HG03432 (cell line): ENCODE data around the gene EIF4B.
"Not testable (repeated sequence)": the region's sequence is repeated elsewhere in the genome, so short reads cannot be mapped to it uniquely, and the experiment has no call there.

Experiments used
- ATAC-seq: cut with Tn5 transposase; IDR thresholded peaks from one replicate; pipeline ENCODE4 v1.9.1; 2021; ENCODE audit warnings: mild to moderate bottlenecking, moderate library complexity; ENCODE audit not compliant: unreplicated experiment

The EIF4B gene, protein sequence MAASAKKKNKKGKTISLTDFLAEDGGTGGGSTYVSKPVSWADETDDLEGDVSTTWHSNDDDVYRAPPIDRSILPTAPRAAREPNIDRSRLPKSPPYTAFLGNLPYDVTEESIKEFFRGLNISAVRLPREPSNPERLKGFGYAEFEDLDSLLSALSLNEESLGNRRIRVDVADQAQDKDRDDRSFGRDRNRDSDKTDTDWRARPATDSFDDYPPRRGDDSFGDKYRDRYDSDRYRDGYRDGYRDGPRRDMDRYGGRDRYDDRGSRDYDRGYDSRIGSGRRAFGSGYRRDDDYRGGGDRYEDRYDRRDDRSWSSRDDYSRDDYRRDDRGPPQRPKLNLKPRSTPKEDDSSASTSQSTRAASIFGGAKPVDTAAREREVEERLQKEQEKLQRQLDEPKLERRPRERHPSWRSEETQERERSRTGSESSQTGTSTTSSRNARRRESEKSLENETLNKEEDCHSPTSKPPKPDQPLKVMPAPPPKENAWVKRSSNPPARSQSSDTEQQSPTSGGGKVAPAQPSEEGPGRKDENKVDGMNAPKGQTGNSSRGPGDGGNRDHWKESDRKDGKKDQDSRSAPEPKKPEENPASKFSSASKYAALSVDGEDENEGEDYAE

DNA sequence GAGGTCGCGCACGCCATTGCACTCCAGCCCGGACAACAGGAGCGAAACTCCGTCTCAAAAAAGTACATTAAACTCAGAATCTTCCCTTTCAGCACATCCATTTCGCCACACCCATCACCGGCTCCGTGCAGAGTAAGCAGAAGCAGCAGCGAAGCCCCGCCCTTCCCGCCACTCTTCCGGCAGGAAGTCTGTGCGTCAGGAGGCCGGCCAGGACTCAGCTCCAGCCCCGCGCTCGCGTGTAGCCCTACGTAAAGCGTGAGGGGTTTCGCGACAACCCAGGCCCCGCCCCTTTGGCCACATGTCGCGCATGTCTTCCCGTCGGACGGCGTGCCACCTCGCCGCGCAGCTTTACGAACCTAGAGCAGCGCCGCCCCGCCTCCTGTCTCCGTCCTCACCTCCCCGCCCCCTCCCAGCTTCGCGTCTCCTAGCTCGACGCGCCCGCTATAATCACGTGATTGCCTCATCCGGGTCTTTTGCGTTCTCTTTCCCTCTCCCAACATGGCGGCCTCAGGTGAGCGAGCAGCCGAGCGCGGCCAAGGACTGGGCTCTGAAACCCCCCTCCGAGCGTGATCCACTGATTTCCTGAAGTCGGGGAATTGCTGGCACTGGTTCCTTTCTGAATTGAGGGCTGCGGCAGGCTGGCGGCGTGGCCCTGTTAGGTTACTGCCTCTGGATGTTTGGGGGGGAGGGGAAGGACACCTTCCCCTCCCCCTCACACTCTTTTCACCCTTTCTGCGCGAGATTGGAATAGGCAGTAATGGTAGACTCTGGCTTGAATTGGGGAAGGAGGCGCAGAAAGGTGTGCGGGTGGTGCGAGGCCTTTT, at the start of gene EIF4B:
Gene EIF4B, plus strand, starts transcription at position 471 of the 824 bp plus-strand sequence. Its CDS starts 28 bp downstream, at position 499.
- ATAC-seq: peak; percentile 87

DNA sequence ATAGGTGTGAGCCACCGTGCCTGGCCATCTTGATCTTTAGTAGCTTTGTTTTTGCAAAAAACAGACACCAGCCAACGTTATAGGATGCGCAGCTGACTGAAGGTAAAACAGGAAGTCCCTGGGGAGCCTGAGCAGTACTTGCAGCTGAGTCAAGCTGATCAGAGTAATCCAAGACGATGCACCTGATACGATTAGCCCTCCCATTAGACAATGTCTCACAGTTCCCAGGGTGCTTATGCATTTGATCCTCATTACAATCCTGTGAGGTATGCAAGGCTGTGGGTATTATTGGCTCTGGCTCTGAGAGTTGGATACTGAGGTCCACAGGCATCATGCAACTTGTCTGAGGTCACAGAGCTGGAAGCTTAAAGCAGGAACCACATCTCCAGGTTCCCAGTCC, 49.3 kb upstream of the EIF4B start:
- no peak for ATAC-seq

DNA sequence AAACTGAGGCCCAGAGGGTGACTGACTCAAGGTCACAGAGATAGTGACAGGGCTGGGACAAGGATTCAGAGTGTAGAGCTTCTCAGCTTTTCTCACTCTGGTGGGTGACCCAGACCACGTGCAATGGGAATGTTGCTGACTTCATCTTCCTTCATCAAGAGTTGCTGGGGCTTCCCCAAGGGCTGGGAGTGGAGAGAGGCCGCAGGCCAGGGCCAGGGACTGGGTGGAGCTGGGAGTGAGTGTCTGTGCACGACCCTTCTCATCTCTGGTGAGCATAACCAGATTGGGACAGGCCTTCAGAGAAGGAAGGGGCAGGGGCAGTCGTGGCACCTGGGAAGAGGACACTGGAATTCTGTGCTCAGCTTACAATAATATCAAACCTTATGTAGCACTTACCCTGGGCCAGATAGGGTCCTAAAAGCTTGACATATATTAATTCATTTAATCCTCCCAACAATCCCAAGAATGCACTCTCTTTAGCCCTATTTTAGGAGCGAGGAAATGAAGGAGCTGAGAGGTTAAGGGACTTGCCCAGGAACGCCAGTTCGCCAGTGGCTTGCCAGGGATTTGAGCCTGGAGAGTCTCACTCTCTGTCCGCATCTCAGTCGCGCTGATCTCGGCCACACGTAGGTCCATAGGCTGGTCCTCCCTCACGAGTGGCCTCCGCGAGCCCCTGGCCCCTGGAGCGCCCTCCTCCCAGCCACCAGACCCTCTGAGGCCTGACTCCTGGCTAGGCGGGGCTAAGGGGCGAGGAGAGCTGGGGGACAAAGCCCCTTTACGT, 41.5 kb upstream of the EIF4B start:
- no peak for ATAC-seq

DNA sequence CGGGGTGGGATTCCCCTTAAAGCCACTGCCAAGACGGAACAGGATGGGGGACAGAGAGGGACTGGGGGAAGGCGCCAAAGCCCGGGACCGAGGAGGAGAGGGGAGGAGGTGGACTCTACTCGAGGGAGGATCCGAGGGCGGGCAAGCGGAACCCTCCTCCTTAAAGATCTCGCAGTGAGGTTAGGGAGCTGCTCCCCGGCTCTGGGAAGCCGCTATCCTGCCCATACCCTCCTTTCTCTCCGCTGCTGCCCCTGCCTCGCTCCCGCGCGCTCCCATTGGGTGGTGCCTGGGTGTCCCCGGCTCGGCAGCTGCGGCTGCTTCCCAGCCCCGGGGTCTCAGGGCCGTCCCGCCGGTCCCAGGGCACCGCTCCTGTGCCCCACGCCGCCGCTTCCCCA, 40.9 kb upstream of the EIF4B start:
- ATAC-seq: no peak

DNA sequence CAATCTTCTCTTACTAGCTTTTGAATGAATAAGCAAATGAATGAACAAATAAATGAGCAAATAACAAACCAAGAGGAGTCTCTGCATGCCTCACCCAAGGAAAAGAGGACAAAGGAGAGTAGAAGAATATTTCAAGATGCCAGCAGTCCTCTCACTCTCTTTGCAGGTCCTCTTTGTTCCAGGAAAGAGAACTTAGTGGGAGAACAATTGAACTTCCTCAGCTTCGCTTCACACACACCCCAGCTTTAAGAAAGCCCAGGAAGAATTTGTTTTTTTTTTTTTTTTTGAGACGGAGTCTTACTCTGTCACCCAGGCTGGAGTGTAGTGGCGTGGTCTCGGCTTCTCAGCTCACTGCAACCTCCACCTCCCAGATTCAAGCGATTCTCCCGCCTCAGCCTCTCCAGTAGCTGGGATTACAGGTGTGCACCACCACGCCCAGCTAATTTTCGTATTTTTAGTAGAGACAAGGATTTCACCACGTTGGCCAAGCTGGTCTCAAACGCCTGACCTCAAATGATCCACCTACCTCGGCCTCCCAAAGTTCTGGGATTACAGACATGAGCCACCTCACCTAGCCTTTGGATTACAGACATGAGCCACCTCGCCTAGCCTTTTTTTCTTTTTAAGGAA, 37.0 kb upstream of the EIF4B start:
- no peak for ATAC-seq

DNA sequence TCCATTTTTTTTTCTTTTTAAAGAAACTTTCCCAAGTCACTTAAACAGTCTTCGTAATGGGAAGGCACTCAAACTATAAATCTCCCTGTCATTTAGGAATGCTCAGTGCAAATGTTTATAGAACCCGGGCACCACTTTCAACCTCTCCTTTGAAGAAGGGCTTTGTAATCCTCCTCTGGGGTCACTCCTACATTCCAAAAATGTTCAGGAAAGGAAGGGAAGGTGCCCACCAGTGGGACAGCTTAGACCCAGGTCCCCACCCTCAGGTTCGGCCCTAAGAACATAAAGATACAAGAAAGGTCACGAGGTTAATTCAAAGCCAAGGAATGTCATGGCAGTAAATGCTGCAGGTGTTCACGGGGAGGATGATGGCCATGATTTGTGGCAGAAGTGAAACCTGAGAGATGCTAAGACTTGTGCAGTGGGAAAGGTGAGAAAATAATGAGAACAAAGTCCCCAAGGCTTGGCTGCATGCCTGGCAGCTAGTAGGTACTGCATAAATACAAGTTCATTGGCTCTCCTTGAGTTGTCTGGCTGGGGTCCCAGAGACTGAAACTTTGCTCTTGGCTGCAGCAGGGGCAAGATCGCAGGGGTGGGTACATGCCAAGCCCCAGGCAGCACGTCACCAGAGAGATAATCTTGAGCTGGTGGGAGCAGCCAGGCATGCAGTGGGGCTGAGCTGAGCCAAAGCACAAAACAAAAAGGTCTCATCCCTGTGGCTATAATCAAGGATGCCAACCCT, 36.3 kb upstream of the EIF4B start:
- ATAC-seq: no peak

DNA sequence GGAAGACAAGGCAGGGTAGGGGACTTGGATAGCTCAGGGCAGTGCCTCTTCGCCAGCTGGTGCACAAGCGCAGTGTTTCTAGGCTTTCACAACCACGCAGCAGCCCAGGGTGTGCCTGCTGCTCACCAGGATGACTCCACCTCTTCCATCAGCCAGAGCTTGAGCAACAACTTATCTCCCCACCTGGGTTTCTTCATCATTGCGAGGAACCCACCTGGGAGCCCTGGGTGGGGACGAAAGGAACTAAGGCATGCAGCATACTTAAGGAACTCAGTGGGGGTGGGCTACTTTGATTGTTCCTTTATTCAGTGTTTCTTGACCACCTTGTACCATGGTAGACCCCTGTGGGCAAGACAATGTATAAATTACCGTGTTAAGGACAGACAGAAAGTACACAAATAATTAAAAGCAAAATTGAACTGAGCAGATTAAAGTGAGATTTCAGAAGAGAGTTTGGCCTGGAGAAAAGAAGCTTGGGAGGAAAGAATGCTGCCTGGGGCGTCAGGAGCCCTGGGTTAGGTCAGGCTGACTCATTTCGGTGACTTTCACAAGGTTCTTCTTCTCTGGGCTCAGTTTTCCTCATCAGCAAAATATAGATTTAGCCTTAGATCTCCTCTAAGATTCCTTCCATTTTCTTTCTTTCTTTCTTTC, 34.5 kb upstream of the EIF4B start:
- ATAC-seq: no peak

DNA sequence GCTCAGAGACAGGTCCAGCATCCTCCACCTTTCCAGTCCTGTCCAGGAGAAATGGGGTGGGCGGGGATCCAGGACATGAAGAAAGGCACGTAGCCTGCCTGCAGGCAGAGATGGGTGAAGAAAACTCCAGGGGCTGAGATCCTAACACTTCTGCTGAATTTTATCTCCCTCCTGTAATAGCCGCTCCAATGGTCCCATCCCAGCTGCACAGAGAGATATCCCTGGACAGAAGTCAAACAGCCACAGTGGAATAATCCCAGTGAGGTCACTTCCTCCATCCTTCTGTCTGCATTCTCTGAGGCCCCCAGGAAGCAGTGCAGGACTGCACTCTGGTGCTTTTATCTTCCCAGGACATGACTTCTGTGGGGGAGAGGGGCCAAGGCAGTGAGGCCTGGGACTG, 31.1 kb upstream of the EIF4B start:
- ATAC-seq: no peak

DNA sequence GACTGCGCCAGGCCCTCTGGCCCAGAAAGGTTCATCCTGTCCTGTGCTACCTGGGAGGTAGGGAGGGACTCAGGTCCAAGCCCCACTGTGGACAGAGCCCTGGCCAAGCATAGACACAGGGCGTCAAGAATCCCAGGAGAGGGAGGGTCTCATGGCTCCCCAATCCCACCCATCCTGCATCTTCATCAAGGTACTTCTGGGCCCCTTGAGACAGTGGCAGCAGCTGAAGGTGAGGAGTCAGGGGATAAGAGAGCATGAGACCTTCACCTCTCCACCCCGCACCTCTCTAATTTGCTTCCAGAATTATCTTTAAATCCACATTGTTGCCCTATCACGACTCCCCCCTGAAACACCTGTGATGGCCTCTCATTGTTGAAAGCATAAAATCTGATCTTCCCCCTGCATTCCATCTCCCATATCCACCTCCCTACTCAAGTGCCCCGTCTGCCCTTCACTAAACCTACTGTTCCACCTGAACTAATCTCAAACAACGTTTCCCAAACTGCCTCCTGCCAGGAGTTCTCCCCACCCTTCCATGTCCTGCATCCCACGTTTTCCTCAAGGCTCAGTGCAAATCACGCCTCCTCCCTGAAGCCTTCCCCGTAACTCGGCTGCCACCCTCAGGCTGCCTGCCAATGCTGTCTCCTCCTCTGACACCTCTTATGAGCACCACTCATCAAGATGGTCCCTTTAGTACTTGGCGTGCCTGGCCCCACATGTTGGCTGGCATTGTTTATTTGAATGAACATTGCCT, 30.3 kb upstream of the EIF4B start:
- no peak for ATAC-seq

DNA sequence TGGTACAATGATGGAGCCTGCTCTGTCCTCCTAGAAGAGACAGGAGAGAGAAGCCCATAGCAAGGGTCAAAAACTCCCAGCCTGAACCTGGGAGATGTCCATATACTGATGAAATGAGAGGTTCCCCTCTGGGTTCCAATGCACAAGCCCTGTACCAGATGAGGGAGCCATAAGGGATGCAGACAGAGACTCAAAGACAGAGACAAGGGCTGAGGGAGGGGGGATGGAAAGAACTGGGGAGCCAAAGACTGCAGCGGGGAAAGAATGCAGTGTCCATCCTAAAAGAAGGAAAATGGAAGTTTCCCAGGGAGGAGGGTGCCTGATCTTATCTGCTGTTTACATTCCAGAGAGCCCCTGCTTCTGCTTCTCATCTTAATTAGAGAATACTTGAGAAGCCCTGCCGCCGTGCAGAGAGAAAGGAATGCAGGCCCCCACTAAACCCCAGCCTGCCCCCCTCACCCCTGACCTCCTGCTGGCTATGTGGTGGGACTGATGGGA, 29.6 kb upstream of the EIF4B start:
- ATAC-seq: no peak

DNA sequence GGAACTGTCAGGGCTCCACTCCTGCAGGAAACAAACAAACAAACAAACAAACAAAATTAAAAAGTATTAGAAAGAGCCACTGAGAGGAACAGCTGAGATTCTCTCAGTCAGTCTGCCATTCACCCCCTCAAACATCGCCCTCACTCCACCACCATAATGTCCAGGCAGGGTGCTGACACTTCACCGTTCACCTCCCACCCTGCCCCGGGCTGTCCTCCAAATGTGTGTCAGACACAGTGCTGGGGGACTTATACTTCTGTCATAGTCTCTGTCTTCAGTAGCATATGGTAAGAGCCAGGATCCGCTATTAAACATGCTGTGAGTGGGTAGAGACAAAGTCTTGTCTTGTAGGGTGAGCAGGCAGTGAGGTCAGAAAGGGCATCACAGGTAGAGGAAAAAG, 29.1 kb upstream of the EIF4B start:
- ATAC-seq: no peak

DNA sequence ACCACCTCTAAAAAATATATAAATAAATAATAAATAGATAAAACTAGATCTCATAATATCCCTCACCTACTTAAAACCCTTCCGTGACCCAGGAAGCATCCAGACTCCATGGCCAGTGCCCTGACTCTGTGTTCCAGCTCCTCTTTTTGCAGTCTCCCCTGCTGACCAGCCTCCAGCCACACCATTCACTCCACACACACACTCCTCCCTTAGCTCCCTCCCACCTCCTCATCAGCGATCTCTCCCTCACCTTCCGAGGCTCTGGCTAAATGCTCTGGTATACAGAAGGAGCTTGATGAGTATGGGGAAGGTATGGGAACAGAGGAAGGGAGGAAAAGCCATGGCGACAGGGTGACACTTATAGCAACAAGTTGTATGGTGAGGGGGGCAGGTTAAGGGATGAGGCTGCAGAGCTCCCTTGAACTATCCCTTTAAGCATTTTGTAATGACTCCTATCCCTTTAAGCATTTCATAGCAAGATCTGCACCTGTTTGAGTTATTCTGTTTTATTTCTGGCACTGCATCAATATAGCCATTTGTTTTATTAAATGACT, 26.1 kb upstream of the EIF4B start:
- no peak for ATAC-seq

DNA sequence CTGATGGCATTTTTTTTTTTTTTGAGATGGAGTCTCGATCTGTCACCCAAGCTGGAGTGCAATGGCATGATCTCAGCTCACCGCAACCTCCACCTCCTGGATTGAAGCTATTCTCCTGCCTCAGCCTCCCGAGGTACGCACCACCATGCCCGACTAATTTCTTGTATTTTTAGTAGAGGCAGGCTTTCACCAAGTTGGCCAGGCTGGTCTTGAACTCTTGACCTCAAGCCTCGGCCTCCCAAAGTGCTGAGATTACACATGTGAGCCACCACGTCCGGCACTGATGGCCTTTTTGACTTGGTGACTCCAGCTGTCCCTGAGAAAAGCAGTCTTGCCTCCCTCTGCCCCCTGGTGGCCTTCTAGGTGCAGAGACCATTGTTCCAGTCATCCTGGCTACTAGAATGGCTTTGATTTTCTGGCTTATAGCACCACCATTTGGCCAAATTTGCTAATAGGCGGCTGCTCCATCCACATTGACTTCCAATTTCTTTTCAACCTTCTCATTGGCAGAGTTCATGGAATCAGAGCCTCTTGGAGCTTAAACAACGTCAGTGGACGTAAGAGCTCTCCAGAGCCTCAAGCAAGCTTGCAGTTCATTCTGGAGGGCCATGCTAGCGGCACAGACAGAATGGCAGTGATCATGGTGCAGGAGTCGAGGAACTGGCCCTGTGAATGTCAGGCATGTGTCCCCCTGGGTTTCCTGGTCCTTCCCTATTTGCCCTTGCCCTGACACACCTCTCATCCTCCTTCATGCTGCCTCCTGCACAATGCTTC, 25.4 kb upstream of the EIF4B start:
- peak; percentile 74 for ATAC-seq

DNA sequence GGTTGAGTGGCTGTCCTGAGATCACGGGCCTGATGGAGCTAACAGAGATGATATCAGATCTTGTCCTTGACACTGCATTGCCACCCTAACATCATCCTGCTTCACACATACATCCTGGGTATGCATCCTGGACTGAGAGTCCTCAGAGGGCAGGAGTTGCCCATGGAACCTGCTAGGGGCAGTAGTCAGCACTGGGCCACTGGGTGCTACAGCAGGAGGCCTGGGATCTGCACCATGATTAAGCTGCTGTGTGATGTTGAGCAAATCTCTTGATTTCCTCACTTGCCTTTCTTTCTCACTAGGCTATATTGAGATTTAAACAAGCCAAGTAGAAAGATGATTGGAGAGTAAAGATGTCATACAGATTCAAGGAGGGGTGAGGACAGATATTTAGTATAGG, 22.1 kb upstream of the EIF4B start:
- no peak for ATAC-seq

DNA sequence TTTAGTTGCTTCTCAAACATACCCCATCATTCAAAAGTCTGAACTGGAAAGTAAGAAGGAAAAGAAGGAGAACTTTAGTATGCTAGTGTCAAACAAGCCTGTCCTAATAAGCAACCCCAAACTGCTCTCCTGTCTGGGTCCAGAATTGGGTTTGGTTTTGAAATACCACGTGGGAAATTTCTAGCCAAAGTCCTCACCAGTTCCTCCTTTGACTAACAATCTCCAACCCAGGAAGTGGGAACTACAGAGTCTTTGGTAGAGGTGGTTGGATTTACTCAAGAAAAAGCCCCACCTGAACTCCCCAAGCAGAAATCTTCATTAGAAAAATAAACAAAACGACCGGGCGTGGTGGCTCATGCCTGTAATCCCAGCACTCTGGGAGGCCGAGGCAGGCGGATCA, 17.4 kb upstream of the EIF4B start:
- no peak for ATAC-seq

DNA sequence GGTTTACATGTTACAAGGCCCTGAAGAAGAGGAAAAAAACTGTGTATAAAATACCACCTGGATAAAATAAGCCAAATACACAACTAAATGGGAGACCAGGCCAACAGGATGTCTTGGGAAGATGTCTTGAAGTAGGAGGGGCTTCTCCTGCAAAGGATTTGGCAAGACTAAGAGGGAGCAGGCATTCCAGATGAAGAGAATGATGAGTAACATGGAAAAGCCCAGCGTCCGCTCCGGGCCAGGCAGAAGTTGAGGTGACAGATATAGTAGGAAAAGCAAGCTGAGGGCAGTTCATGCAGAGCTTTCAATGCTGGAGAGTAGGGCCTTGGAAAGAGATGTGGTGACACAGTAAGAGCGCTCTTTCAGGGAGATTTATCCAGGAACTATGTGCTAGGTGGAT, 16.1 kb upstream of the EIF4B start:
- ATAC-seq: no peak

DNA sequence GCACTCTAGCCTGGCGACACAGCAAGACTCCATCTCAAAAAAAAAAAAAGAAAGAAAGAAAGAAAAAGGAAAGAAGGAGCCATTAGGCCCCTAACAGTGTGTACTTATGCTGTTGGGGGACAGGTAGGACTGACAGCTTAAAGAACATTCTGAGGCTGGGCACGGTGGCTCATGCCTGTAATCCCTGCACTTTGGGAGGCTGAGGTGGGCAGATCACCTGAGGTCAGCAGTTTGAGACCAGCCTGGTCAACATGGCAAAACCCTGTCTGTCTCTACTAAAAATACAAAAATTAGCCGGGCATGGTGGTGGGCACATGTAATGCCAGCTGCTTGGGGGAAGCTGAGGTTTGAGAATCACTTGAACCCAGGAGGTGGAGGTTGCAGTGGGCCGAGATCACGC, 14.0 kb upstream of the EIF4B start:
- not testable (repeated sequence) for ATAC-seq
